Chondrocyte (in vitro differentiated cells): ENCODE data around the gene PARD6A. TPM values are rescaled to one million over a fixed set of nuclear protein-coding genes. Genes with fewer than 3 reads are reported as not detected.

Experiments used
- DNase-seq: peaks from one replicate; pipeline ENCODE4 v3.0.0; 2021; ENCODE audit warnings: mixed read lengths, low spot score
- H3K27ac Mint-ChIP-seq: one replicate; pipeline ENCODE4 v1.8.0; 2021; ENCODE audit warnings: mild to moderate bottlenecking, moderate library complexity, mixed read lengths; ENCODE audit not compliant: unreplicated experiment
- H3K27me3 Mint-ChIP-seq: 2 replicates; pipeline ENCODE4 v1.8.0; 2021; ENCODE audit warnings: low read depth, mixed read lengths
- H3K36me3 Mint-ChIP-seq: 2 replicates; pipeline ENCODE4 v1.8.0; 2021; ENCODE audit warnings: low read depth, mixed read lengths
- H3K4me1 Mint-ChIP-seq: 2 replicates; pipeline ENCODE4 v1.8.0; 2021; ENCODE audit warnings: low read depth, mild to moderate bottlenecking, mixed read lengths
- H3K4me3 Mint-ChIP-seq: one replicate; pipeline ENCODE4 v1.8.0; 2021; ENCODE audit warnings: mild to moderate bottlenecking, moderate library complexity, mixed read lengths; ENCODE audit not compliant: unreplicated experiment
- H3K9me3 Mint-ChIP-seq: 2 replicates; pipeline ENCODE4 v1.8.0; 2021; ENCODE audit warnings: low read depth, mixed read lengths
- total RNA-seq: library from RNA; stranded (reverse); gene quantifications from 3 replicates; pipeline ENCODE4 v1.2.1, GENCODE V29; 2021
- TF ChIP-seq, protein P1 (sequence below): fragments of 200-600 bp; sonication (generic); IDR thresholded peaks from 2 replicates; pipeline ENCODE4 v1.5.0; 2021; ENCODE audit warnings: antibody characterized with exemption, mild to moderate bottlenecking, moderate library complexity

The PARD6A gene
- total RNA-seq, 1 donor from 2014 or later = 3.5 TPM

DNA sequence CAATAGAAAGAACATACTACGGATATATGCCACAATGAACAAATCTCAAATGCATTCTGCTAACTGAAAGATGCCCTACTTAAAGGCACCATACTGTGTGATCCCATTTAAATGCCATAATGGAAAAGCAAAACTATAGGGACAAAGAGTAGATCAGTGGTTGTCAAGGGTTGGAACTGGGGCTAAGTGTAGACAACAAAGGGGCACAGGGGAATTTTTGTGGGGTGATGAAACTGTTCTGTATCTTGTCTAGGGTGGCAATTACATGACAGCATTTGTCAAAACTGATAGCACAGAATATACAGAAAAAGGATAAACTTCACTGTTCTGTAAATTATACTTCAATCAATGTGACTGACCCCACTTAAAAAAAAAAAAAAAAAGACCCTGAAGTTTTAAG lies 40.7 kb downstream of the PARD6A start:
- no peaks in the 10 kb centered on the region for H3K9me3 Mint-ChIP-seq
- TF ChIP-seq, protein P1, sequence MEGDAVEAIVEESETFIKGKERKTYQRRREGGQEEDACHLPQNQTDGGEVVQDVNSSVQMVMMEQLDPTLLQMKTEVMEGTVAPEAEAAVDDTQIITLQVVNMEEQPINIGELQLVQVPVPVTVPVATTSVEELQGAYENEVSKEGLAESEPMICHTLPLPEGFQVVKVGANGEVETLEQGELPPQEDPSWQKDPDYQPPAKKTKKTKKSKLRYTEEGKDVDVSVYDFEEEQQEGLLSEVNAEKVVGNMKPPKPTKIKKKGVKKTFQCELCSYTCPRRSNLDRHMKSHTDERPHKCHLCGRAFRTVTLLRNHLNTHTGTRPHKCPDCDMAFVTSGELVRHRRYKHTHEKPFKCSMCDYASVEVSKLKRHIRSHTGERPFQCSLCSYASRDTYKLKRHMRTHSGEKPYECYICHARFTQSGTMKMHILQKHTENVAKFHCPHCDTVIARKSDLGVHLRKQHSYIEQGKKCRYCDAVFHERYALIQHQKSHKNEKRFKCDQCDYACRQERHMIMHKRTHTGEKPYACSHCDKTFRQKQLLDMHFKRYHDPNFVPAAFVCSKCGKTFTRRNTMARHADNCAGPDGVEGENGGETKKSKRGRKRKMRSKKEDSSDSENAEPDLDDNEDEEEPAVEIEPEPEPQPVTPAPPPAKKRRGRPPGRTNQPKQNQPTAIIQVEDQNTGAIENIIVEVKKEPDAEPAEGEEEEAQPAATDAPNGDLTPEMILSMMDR = no peak
- no peak overlapping the region for H3K4me3 Mint-ChIP-seq
- H3K27ac Mint-ChIP-seq = no peak overlapping the region
- DNase-seq = no peak
- H3K4me1 Mint-ChIP-seq = peaks cover 11% of the 10 kb centered on the region
- no peaks in the 10 kb centered on the region for H3K27me3 Mint-ChIP-seq
- H3K36me3 Mint-ChIP-seq = peaks cover 4% of the 10 kb centered on the region

- Mint-ChIP-seq H3K4me3 (no peak overlapping the region), H3K9me3 (no peaks in the 10 kb centered on the region), H3K36me3 (peaks cover 4% of the 10 kb centered on the region), H3K27ac (no peak overlapping the region), H3K4me1 (peaks cover 11% of the 10 kb centered on the region), H3K27me3 (no peaks in the 10 kb centered on the region)
- DNase-seq = no peak
- TF ChIP-seq, protein P1 = no peak
These were observed 41.4 kb downstream of the PARD6A start for GRCh38 chr16:67702130-67702529.

DNA sequence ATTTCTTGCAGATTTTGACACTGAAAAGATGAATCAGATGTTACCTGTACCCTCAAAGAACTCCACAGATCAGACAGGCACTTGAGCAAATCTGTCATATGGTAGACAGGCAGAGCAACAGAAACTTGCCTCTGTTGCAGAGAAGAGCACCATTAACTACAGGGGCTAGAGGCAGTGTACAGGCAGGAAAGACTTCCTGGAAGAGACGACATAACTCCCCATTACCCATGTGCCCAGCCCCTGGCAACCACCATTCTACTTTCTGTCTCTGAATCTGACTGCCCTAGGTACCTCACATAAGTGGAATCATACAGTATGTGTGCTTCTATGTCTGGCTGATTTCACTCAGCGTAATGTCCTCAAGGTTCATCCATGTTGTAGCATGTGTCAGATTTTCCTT lies 42.9 kb downstream of the PARD6A start:
- H3K9me3 Mint-ChIP-seq = no peaks in the 10 kb centered on the region
- H3K36me3 Mint-ChIP-seq = peaks cover 1% of the 10 kb centered on the region
- TF ChIP-seq, protein P1 = no peak
- DNase-seq = no peak
- peaks cover 11% of the 10 kb centered on the region for H3K4me1 Mint-ChIP-seq
- no peaks in the 10 kb centered on the region for H3K27me3 Mint-ChIP-seq
- H3K27ac Mint-ChIP-seq = no peak overlapping the region
- H3K4me3 Mint-ChIP-seq = no peak overlapping the region

DNA sequence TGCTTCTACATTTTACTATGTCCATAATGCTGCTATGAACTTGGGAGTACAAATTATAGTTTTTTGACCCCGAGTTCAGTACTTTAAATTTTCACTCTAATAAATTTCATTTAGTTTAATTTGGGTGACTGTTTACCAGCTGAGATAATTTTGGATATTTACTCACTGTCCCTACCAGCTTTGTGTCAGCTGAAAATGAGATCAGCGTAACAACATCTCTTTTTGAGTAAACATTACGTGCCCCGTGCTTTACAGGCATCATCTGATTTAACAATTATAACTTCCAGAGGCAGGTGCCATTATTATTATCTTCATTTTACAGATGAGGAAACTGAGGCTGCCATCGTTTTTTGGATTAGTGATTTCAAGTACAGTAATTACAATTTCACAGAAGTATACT lies 43.4 kb downstream of the PARD6A start:
- no peaks in the 10 kb centered on the region for H3K36me3 Mint-ChIP-seq
- no peak overlapping the region for H3K4me3 Mint-ChIP-seq
- no peak for DNase-seq
- no peaks in the 10 kb centered on the region for H3K9me3 Mint-ChIP-seq
- peaks cover 11% of the 10 kb centered on the region for H3K4me1 Mint-ChIP-seq
- TF ChIP-seq, protein P1 = no peak
- no peak overlapping the region for H3K27ac Mint-ChIP-seq
- H3K27me3 Mint-ChIP-seq = no peaks in the 10 kb centered on the region

- H3K4me3 Mint-ChIP-seq = no peak overlapping the region
- DNase-seq = no peak
- no peak overlapping the region for H3K27ac Mint-ChIP-seq
- no peaks in the 10 kb centered on the region for H3K27me3 Mint-ChIP-seq
- peaks cover 2% of the 10 kb centered on the region for H3K36me3 Mint-ChIP-seq
- H3K9me3 Mint-ChIP-seq = no peaks in the 10 kb centered on the region
- peaks cover 11% of the 10 kb centered on the region for H3K4me1 Mint-ChIP-seq
- TF ChIP-seq, protein P1 = no peak
These were observed 46.5 kb downstream of the PARD6A start for GRCh38 chr16:67707210-67707609.
